Smooth muscle cell (in vitro differentiated cells): ENCODE measurements around the gene MECP2. TPM values are rescaled to one million over a fixed set of nuclear protein-coding genes. Genes with fewer than 3 reads are reported as not detected.
"Not testable (repeated sequence)": the region's sequence is repeated elsewhere in the genome, so short reads cannot be mapped to it uniquely, and the experiment has no call there.

Experiments
- DNase-seq: peaks from one replicate; lab custom pipeline; 2025; ENCODE audit not compliant: unreplicated experiment; lab: John Stamatoyannopoulos, UW
- H2AFZ ChIP-seq: fragments of 200-600 bp; sonication (generic); 2 replicates; pipeline ENCODE4 v1.6.0; 2016; ENCODE audit warnings: antibody characterized with exemption, low read depth, mild to moderate bottlenecking
- H3F3A ChIP-seq: fragments of 200-600 bp; sonication (generic); 2 replicates; pipeline ENCODE4 v1.6.0; 2017; ENCODE audit warnings: antibody characterized with exemption, low read depth
- H3K27ac ChIP-seq: fragments of 200-600 bp; sonication (generic); 2 replicates; pipeline ENCODE4 v1.5.1; 2016; ENCODE audit warnings: low read depth, mild to moderate bottlenecking
- H3K27me3 ChIP-seq: fragments of 200-600 bp; sonication (generic); 2 replicates; pipeline ENCODE4 v1.6.1; 2016; ENCODE audit warnings: low read depth, mild to moderate bottlenecking
- H3K36me3 ChIP-seq: fragments of 200-600 bp; sonication (generic); 2 replicates; pipeline ENCODE4 v1.5.1; 2016; ENCODE audit warnings: low read depth
- H3K4me1 ChIP-seq: fragments of 200-600 bp; sonication (generic); 2 replicates; pipeline ENCODE4 v1.5.1; 2016; ENCODE audit warnings: low read depth
- H3K4me2 ChIP-seq: fragments of 200-600 bp; sonication (generic); 2 replicates; pipeline ENCODE4 v1.6.0; 2016; ENCODE audit warnings: mild to moderate bottlenecking
- H3K4me3 ChIP-seq: fragments of 200-600 bp; sonication (generic); 2 replicates; pipeline ENCODE4 v1.5.1; 2016; ENCODE audit warnings: mild to moderate bottlenecking
- H3K79me2 ChIP-seq: fragments of 200-600 bp; sonication (generic); 2 replicates; pipeline ENCODE4 v1.6.0; 2016; ENCODE audit warnings: low read depth, mild to moderate bottlenecking
- H3K9ac ChIP-seq: fragments of 200-600 bp; sonication (generic); 2 replicates; pipeline ENCODE4 v1.6.0; 2016; ENCODE audit warnings: low read depth
- H3K9me3 ChIP-seq: fragments of 200-600 bp; sonication (generic); replicated peaks from 2 replicates; pipeline ENCODE4 v1.5.1; 2016; ENCODE audit warnings: low read depth
- H4K20me1 ChIP-seq: fragments of 200-600 bp; sonication (generic); 2 replicates; pipeline ENCODE4 v1.6.0; 2016; ENCODE audit warnings: low read depth
- WGBS: methylation state at CpG from one replicate; pipeline ENCODE4 v1.1.7; 2016; ENCODE audit warnings: low lambda C conversion rate; 5-methylcytosine and 5-hydroxymethylcytosine counted together
- polyA plus RNA-seq: library from polyadenylated mRNA; unstranded; fragments of >200 nt; fragmentation: Nextera tagmentation; extraction: Ambion mirVana; gene quantifications from 2 replicates; pipeline ENCODE4 v1.2.1, GENCODE V29; 2016
- total RNA-seq: library from RNA; depleted of rRNA; stranded (reverse); fragments of >200 nt; gene quantifications from 2 replicates; pipeline ENCODE4 v1.2.3, GENCODE V29; 2014
- TF ChIP-seq, protein P1 (sequence below): fragments of 200-600 bp; sonication (generic); IDR thresholded peaks from 2 replicates; pipeline ENCODE4 v1.5.1; 2017; ENCODE audit warnings: borderline replicate concordance, mild to moderate bottlenecking, antibody characterized with exemption; ENCODE audit not compliant: insufficient read depth, poor library complexity, severe bottlenecking

MECP2 gene
- total and polyA plus RNA-seq, 2 experiments from 2014 or later = 11.9 to 13.1 TPM

DNA sequence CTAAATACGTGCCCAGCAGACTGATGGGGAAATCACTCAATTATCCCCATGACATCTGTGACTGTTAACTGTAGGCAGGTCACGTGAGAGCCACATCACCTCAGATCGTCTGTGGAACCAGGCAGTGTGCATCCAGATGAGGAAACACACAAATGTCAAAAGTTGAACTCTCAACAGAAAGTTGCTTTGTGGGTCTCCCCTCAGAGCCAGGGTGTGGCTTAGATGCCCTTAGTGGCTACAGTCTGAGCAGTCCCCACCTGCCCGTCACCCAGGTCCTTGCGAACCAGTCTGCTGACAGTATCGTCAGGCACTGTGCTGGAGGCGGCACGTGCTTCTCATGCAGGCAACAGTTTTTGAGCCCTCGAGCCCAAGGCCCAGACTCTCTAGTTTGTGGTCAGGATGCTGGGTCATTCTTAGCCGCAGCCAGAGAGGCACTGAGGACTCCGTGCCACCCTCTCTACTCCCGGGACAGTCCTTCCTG lies 114.2 kb downstream of the MECP2 start:
- 90% methylated on average over 12 of the region's 12 CpGs for WGBS
- Histone ChIP-seq H3K79me2 (no peaks in the 10 kb centered on the region), H3K4me2 (no peak overlapping the region), H4K20me1 (no peaks in the 10 kb centered on the region), H3K36me3 (no peaks in the 10 kb centered on the region), H3K9ac (no peak overlapping the region), H3K27me3 (no peaks in the 10 kb centered on the region), H3K27ac (no peak overlapping the region), H3K4me3 (no peak overlapping the region), H3F3A (no peaks in the 10 kb centered on the region), H3K9me3 (no peaks in the 10 kb centered on the region), H2AFZ (no peak overlapping the region), H3K4me1 (no peaks in the 10 kb centered on the region)
- TF ChIP-seq, protein P1, sequence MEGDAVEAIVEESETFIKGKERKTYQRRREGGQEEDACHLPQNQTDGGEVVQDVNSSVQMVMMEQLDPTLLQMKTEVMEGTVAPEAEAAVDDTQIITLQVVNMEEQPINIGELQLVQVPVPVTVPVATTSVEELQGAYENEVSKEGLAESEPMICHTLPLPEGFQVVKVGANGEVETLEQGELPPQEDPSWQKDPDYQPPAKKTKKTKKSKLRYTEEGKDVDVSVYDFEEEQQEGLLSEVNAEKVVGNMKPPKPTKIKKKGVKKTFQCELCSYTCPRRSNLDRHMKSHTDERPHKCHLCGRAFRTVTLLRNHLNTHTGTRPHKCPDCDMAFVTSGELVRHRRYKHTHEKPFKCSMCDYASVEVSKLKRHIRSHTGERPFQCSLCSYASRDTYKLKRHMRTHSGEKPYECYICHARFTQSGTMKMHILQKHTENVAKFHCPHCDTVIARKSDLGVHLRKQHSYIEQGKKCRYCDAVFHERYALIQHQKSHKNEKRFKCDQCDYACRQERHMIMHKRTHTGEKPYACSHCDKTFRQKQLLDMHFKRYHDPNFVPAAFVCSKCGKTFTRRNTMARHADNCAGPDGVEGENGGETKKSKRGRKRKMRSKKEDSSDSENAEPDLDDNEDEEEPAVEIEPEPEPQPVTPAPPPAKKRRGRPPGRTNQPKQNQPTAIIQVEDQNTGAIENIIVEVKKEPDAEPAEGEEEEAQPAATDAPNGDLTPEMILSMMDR = no peak
- no peak for DNase-seq

DNA sequence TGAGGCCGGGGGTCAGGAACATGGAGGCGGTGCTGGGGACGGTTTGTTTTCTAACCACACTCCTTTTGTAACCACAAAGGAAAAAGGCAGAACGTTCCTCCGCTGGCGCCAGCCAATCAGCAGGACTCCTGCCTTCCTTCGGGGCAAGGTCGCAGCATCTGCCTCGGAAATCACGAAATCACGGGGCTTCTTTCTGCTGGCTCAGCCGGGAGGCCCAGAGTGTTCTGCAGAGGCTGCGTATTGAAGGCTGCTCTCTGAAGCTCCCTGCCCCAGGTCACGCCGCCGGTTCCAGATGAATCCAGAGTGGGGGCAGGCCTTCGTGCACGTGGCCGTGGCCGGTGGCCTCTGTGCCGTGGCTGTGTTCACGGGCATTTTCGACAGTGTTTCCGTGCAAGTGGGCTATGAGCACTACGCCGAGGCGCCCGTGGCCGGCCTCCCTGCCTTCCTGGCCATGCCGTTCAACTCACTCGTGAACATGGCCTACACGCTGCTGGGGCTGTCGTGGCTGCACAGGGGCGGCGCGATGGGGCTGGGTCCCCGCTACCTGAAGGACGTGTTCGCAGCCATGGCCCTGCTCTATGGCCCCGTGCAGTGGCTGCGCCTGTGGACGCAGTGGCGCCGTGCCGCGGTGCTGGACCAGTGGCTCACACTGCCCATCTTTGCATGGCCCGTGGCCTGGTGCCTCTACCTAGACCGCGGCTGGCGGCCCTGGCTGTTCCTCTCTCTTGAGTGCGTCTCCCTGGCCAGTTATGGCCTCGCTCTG lies 115.6 kb downstream of the MECP2 start:
- no peak overlapping the region for H3K4me3 ChIP-seq
- H3K79me2 ChIP-seq = no peaks in the 10 kb centered on the region
- H2AFZ ChIP-seq = no peak overlapping the region
- TF ChIP-seq, protein P1 = no peak
- no peaks in the 10 kb centered on the region for H4K20me1 ChIP-seq
- H3K36me3 ChIP-seq = no peaks in the 10 kb centered on the region
- no peak overlapping the region for H3K4me2 ChIP-seq
- DNase-seq = no peak
- H3F3A ChIP-seq = no peaks in the 10 kb centered on the region
- 93% methylated on average over 51 of the region's 52 CpGs for WGBS
- H3K9me3 ChIP-seq = no peaks in the 10 kb centered on the region
- no peak overlapping the region for H3K27ac ChIP-seq
- H3K27me3 ChIP-seq = no peaks in the 10 kb centered on the region
- no peak overlapping the region for H3K9ac ChIP-seq
- H3K4me1 ChIP-seq = no peaks in the 10 kb centered on the region

DNA sequence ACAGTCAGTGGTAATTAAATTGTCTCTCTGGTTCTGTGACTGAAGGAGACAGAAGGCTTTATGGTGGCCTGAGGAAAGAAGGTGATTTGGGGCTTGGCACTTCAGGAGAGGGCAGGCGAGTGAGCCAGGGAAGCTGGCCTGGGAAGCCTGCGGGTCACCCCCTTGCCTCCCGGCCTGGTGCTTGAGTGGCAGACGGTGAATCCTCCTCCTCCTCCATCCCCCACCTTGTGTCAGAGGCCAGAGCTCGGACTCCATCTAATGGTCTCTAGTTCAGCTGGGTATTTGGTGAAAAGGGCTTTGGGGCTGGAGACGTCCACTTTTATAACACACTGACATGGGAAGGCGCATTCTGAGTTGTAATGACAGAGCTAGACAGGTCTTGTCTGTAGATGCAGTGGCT lies 116.3 kb downstream of the MECP2 start:
- Histone ChIP-seq H3K27me3 (no peaks in the 10 kb centered on the region), H3K9me3 (no peaks in the 10 kb centered on the region), H3K4me1 (no peaks in the 10 kb centered on the region), H3K4me3 (no peak overlapping the region), H3K79me2 (no peaks in the 10 kb centered on the region), H3K36me3 (no peaks in the 10 kb centered on the region), H3K27ac (no peak overlapping the region), H3F3A (no peaks in the 10 kb centered on the region), H4K20me1 (no peaks in the 10 kb centered on the region), H3K9ac (no peak overlapping the region), H3K4me2 (no peak overlapping the region), H2AFZ (no peak overlapping the region)
- DNase-seq = no peak
- WGBS = 77% methylated on average over 7 of the region's 7 CpGs
- TF ChIP-seq, protein P1 = no peak

DNA sequence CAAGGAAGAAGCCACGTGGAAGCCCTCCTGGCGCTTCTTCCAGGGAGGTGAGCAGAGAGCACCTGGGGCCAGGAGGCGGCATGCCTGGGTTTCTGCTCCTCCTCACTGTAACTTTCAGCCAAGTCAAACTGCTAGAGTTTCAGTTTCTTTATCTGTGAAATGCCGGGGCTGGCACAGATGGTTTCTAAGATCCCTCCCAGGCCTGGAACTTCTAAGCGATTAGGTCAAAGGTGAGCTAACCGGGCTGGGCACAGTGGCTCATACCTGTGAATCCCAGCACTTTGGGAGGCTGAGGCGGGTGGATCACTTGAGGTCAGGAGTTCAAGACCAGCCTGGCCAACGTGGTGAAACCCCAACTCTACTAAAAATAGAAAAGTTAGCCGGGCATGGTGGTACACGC lies 117.1 kb downstream of the MECP2 start:
- not testable (repeated sequence) for H3K27ac ChIP-seq, H3F3A ChIP-seq, H3K27me3 ChIP-seq, H3K79me2 ChIP-seq, H3K9me3 ChIP-seq, H3K4me2 ChIP-seq, H3K36me3 ChIP-seq, H3K4me1 ChIP-seq, DNase-seq, H3K4me3 ChIP-seq, H2AFZ ChIP-seq, H3K9ac ChIP-seq, H4K20me1 ChIP-seq
- WGBS = 88% methylated on average over 9 of the region's 10 CpGs
